ENCODE results near the gene GALNT11.
"Not testable (repeated sequence)": the region's sequence is repeated elsewhere in the genome, so short reads cannot be mapped to it uniquely, and the experiment has no call there.

- TF ChIP-seq CTCF (IDR thresholded peaks at IDR 0.05), result peak; percentile 20 to 58 (median 50)
- TF ChIP-seq POLR2A (IDR thresholded peaks at IDR 0.05), result not testable (repeated sequence)
Observed at GRCh38 chr7:152030059-152030458, 4.6 kb downstream of the GALNT11 start.

Data from heart left ventricle (tissue), 13 donors.